Naive thymus-derived CD8-positive, alpha-beta T cell (primary cell): Measurements from ENCODE around the gene TMEM273. TPM values are rescaled to one million over a fixed set of nuclear protein-coding genes. Genes with fewer than 3 reads are reported as not detected.

ENCODE experiments used
- ATAC-seq, 2 donors: fragments of 150-1000 bp; cut with Tn5 transposase in 1 of 2; sonication (Bioruptor Pico), chemical (Tn5 transposase) in 1 of 2; 1 replicate in 1 of 2; 2 replicates in 1 of 2; pipeline ENCODE4 v1.10.0; 2021; ENCODE audit warnings: mild to moderate bottlenecking in 2 of 2, moderate library complexity in 2 of 2
- POLR2A ChIA-PET: fragments of 350-600 bp; sonication (Branson Sonifier 250); formaldehyde crosslinking; loops from one replicate; lab custom pipeline; 2021; ENCODE audit warnings: antibody characterized with exemption; lab: Charles Lee
- DNase-seq, 10 donors: peaks; one replicate each; pipeline versions ENCODE4 v3.0.0 to v3.0.0-alpha.2; 2020 to 2022
- H3K27ac Mint-ChIP-seq, 10 donors: one replicate each; pipeline ENCODE4 v1.8.0; 2020 to 2022; ENCODE audit warnings: mild to moderate bottlenecking in 10 of 10, mixed read lengths in 10 of 10, moderate library complexity in 4 of 10, inconsistent platforms in 1 of 10
- H3K27me3 Mint-ChIP-seq, 5 donors: one replicate each; pipeline ENCODE4 v1.8.0; 2021 to 2022; ENCODE audit warnings: mixed read lengths in 5 of 5
- H3K36me3 Mint-ChIP-seq, 3 donors: one replicate each; pipeline ENCODE4 v1.8.0; 2020 to 2022; ENCODE audit warnings: mixed read lengths in 3 of 3, mild to moderate bottlenecking in 2 of 3, inconsistent platforms in 1 of 3
- H3K4me1 Mint-ChIP-seq, 4 donors: one replicate each; pipeline ENCODE4 v1.8.0; 2021 to 2022; ENCODE audit warnings: mixed read lengths in 4 of 4
- H3K4me3 Mint-ChIP-seq, 10 donors: one replicate each; pipeline ENCODE4 v1.8.0; 2020 to 2022; ENCODE audit warnings: mild to moderate bottlenecking in 10 of 10, mixed read lengths in 10 of 10, moderate library complexity in 6 of 10, inconsistent platforms in 1 of 10
- H3K9me3 Mint-ChIP-seq, 9 donors: one replicate each; pipeline ENCODE4 v1.8.0; 2020 to 2022; ENCODE audit warnings: mixed read lengths in 9 of 9, mild to moderate bottlenecking in 3 of 9, inconsistent platforms in 1 of 9, moderate library complexity in 1 of 9
- polyA plus RNA-seq, 3 donors: library from polyadenylated mRNA; unstranded; fragments of 300-500 nt; fragmentation: Illumina TruSeq; gene quantifications; one replicate each; pipeline ENCODE4 v1.2.3, GENCODE V29; 2021
- total RNA-seq, 8 experiments: library from RNA in 2 of 8; stranded (reverse) in 2 of 8; gene quantifications; one replicate each; pipeline ENCODE4 v1.2.3 and lab custom pipeline; 2021 to 2026

The TMEM273 gene
- total and polyA plus RNA-seq, 5 experiments from 2014 or later = 0.23 to 3.5 (median 0.83) TPM; not detected in 2

- POLR2A ChIA-PET = no interaction called here
- H3K4me3 Mint-ChIP-seq = no peak overlapping the region
These were observed 14.9 kb downstream of the TMEM273 start for GRCh38 chr10:49173201-49173772.

GRCh38 chr10:49172777-49173132, 15.4 kb downstream of the TMEM273 start:
- Mint-ChIP-seq H3K4me1 (peaks cover 0 to 27% (median 0%) of the 10 kb centered on the region in 4 donors), H3K27ac (no peak overlapping the region), H3K9me3 (peaks cover 0 to 2% (median 0%) of the 10 kb centered on the region in 9 donors), H3K27me3 (peaks cover 0 to 16% (median 10%) of the 10 kb centered on the region in 5 donors), H3K36me3 (no peaks in the 10 kb centered on the region), H3K4me3 (no peak overlapping the region)
- no peak for ATAC-seq
- no peak for DNase-seq
- POLR2A ChIA-PET = no interaction called here

More at GRCh38 chr10:49173201-49173772, 14.9 kb downstream of the TMEM273 start:
- no peak for DNase-seq
- peaks cover 0 to 32% (median 0%) of the 10 kb centered on the region in 4 donors for H3K4me1 Mint-ChIP-seq
- no peak for ATAC-seq
- H3K9me3 Mint-ChIP-seq = peaks cover 0 to 2% (median 0%) of the 10 kb centered on the region in 9 donors
- H3K27me3 Mint-ChIP-seq = peaks cover 0 to 13% (median 10%) of the 10 kb centered on the region in 5 donors
- H3K36me3 Mint-ChIP-seq = no peaks in the 10 kb centered on the region
- H3K27ac Mint-ChIP-seq = peak overlapping the region in 1 of 10 donors; percentile 5

GRCh38 chr10:49172061-49172776, 16.0 kb downstream of the TMEM273 start:
- Mint-ChIP-seq H3K4me1 (peaks cover 0 to 22% (median 0%) of the 10 kb centered on the region in 4 donors), H3K9me3 (peaks cover 0 to 2% (median 0%) of the 10 kb centered on the region in 9 donors), H3K36me3 (no peaks in the 10 kb centered on the region), H3K4me3 (no peak overlapping the region), H3K27ac (no peak overlapping the region), H3K27me3 (peaks cover 0 to 17% (median 10%) of the 10 kb centered on the region in 5 donors)
- POLR2A ChIA-PET = no interaction called here
- no peak for DNase-seq
- ATAC-seq = no peak

GRCh38 chr10:49171326-49172060, 16.7 kb downstream of the TMEM273 start:
- Mint-ChIP-seq H3K27me3 (peaks cover 0 to 20% (median 11%) of the 10 kb centered on the region in 5 donors), H3K36me3 (no peaks in the 10 kb centered on the region), H3K4me3 (no peak overlapping the region), H3K4me1 (peaks cover 0 to 20% (median under 1%) of the 10 kb centered on the region in 4 donors), H3K27ac (peak overlapping the region in 1 of 10 donors; percentile 34), H3K9me3 (peaks cover 0 to 2% (median 0%) of the 10 kb centered on the region in 9 donors)
- DNase-seq (no peak), ATAC-seq (no peak)
- POLR2A ChIA-PET = no interaction called here

GRCh38 chr10:49170632-49171325, 17.4 kb downstream of the TMEM273 start:
- DNase-seq (no peak), ATAC-seq (no peak)
- peaks cover 0 to 20% (median under 1%) of the 10 kb centered on the region in 4 donors for H3K4me1 Mint-ChIP-seq
- POLR2A ChIA-PET = no interaction called here
- H3K27me3 Mint-ChIP-seq = peaks cover 0 to 21% (median 11%) of the 10 kb centered on the region in 5 donors
- peak overlapping the region in 1 of 10 donors; percentile 79 for H3K27ac Mint-ChIP-seq
- no peaks in the 10 kb centered on the region for H3K36me3 Mint-ChIP-seq
- no peaks in the 10 kb centered on the region for H3K9me3 Mint-ChIP-seq
- no peak overlapping the region for H3K4me3 Mint-ChIP-seq

GRCh38 chr10:49169776-49170175, 18.4 kb downstream of the TMEM273 start:
- Mint-ChIP-seq H3K9me3 (no peaks in the 10 kb centered on the region), H3K4me3 (no peak overlapping the region), H3K27ac (peak overlapping the region in 1 of 10 donors; percentile 60), H3K36me3 (no peaks in the 10 kb centered on the region), H3K4me1 (peaks cover 0 to 17% (median 3%) of the 10 kb centered on the region in 4 donors), H3K27me3 (peaks cover 0 to 16% (median 5%) of the 10 kb centered on the region in 5 donors)
- DNase-seq = no peak
- no peak for ATAC-seq
- POLR2A ChIA-PET = no interaction called here

GRCh38 chr10:49168831-49169500, 19.2 kb downstream of the TMEM273 start:
- H3K27ac Mint-ChIP-seq = no peak overlapping the region
- DNase-seq (no peak), ATAC-seq (no peak)
- no peaks in the 10 kb centered on the region for H3K36me3 Mint-ChIP-seq
- H3K9me3 Mint-ChIP-seq = no peaks in the 10 kb centered on the region
- no peak overlapping the region for H3K4me3 Mint-ChIP-seq
- POLR2A ChIA-PET = no interaction called here
- H3K27me3 Mint-ChIP-seq = peaks cover 0 to 21% (median 5%) of the 10 kb centered on the region in 5 donors
- H3K4me1 Mint-ChIP-seq = peaks cover 4 to 14% (median 8%) of the 10 kb centered on the region in 4 donors

- peak overlapping the region in 2 of 10 donors; percentile 17 to 68 for H3K27ac Mint-ChIP-seq
- H3K4me3 Mint-ChIP-seq = no peak overlapping the region
- POLR2A ChIA-PET = no interaction called here
- DNase-seq (no peak), ATAC-seq (no peak)
- H3K27me3 Mint-ChIP-seq = peaks cover 0 to 21% (median 2%) of the 10 kb centered on the region in 5 donors
- H3K36me3 Mint-ChIP-seq = no peaks in the 10 kb centered on the region
- peaks cover 4 to 9% (median 8%) of the 10 kb centered on the region in 4 donors for H3K4me1 Mint-ChIP-seq
- H3K9me3 Mint-ChIP-seq = no peaks in the 10 kb centered on the region
These were observed 20.0 kb downstream of the TMEM273 start for GRCh38 chr10:49168171-49168540.

GRCh38 chr10:49167425-49168170, 20.6 kb downstream of the TMEM273 start:
- Mint-ChIP-seq H3K9me3 (no peaks in the 10 kb centered on the region), H3K27ac (no peak overlapping the region)

GRCh38 chr10:49166484-49167400, 21.4 kb downstream of the TMEM273 start:
- Mint-ChIP-seq H3K27me3 (peaks cover 0 to 21% (median 2%) of the 10 kb centered on the region in 5 donors), H3K4me1 (peaks cover 4 to 9% (median 6%) of the 10 kb centered on the region in 4 donors), H3K27ac (no peak overlapping the region), H3K4me3 (no peak overlapping the region), H3K36me3 (no peaks in the 10 kb centered on the region), H3K9me3 (no peaks in the 10 kb centered on the region)
- ATAC-seq = no peak
- POLR2A ChIA-PET = no interaction called here
- DNase-seq = no peak

More at GRCh38 chr10:49167425-49168170, 20.6 kb downstream of the TMEM273 start:
- no peak overlapping the region for H3K4me3 Mint-ChIP-seq
- ATAC-seq = no peak
- POLR2A ChIA-PET = no interaction called here
- no peaks in the 10 kb centered on the region for H3K36me3 Mint-ChIP-seq
- peaks cover 4 to 9% (median 7%) of the 10 kb centered on the region in 4 donors for H3K4me1 Mint-ChIP-seq
- H3K27me3 Mint-ChIP-seq = peaks cover 0 to 21% (median 2%) of the 10 kb centered on the region in 5 donors
- DNase-seq = no peak
